CD4-positive, alpha-beta T cell treated with Interferon gamma for 1 hour (primary cell): ENCODE measurements around the gene RUBCN.
"Not testable (repeated sequence)": the region's sequence is repeated elsewhere in the genome, so short reads cannot be mapped to it uniquely, and the experiment has no call there.

Experiments used
- DNase-seq: peaks from one replicate; pipeline ENCODE4 v3.0.0-alpha.2; 2020

The RUBCN gene

DNA sequence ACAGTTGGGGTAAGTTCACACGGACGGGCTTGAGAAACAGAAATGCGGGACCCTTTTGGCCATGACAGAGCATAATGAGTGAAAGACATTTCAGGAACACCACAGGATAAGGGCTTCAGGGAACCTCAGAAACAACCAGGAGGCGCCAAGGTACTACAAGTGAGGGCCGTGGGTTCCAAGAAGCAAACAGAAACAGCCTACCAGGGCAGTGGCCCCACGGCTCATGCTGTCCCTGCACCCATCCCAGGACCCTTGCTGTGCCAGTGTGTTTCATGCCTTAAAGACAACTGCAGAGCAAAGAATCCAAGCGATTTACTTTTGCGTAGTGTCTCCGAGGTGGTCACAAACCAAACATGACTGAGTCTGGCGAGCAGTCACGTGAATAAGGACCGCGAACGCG is 54.0 kb downstream of the RUBCN start:
- no peak for DNase-seq

DNA sequence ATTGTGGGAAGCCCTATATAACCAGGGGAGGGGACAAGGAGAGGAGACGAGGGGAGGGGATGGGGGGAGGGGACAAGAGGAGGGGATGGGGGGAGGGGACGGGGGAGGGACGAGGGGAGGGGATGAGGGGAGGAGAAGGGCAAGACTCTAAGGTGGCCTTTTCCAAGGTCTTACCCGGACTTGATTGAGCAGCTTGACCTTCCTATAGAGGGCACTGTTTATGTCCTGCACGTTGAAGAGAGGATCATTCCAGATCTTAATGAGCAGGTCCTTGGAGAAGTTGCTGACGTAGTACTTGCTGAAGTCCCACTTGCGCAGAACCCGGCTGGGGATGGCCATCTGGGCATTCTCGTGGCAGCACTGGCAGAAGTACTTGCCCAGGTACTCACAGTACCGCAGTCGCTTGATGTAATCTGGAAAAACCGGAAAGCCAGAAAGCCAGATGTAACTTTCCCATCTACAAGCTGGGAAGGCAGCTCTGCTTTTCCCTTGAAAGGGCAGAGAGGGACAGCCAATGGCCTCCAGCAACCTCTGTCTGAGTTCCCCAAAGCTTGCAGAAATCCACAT is 55.7 kb downstream of the RUBCN start:
- no peak for DNase-seq

DNA sequence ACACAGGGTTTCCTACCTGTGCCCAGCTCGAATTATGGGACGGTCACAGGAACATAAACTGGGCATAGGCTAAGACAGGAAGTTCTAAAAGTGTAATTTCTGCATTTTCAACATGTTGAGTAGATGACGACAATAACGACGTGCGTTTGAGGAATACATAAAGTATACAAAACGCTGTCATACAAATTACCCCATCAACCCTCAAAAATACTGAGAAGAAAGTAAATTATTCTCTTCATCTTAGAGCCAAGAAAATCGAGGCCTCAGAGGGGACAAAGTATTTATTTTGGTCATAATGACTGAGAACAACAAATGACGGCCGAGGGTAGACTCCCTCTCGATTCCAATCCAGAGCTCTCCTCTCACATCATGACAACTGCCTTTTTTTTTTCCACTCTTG is 60.8 kb downstream of the RUBCN start:
- DNase-seq, result no peak

DNA sequence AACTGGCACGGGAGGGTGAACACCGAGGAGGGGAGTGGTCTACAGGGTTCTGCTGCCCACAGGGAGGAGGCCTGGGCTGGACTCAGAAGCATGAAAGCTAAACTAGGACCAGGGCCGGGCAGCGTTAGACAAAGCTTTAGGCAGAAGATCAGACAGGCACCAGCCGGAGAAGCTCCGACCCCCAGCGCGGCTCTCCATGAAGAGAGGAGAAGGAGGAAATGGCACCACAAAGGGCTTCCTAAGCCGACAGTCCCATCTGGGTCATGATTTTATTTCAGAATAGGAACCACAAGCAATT is 61.2 kb downstream of the RUBCN start:
- DNase-seq, result no peak

DNA sequence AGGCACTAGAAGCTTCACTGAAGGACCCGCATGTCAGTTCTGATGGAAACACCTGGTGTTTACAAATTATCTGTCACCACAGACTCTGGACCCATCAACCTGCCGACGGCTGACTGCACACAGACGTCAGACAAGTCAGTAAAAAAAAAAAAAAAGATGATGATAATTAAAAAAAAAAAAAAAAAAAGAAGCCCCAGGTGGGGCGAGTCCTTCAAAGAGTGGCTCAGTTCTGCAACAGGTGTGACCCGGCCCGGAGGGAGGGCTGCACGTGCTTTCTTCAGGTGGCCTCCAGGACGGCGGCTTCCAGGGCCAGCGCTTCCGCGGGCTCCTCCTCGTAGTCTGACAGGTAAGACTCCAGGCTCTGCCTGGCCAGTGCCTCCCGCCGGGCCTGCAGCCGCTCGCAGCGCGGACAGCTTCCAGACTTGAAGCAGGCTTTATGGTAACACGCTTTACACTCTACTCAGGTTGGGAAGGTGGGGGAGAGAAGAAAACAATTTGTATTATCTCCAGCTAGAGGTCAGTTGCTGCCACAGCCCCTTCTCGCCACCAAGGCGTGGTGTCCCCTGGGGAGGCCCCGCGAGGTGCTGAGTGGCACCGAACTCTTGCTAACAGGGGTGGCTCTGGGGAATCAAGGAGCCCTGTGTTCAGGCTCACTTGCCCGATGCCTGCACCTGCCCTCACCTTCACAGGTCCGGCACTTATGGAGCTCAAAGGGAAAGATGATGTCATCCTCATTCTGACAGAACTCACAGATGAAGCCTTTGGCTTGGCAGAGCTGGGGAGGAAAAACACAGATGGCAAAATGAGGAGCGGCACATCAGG is 61.8 kb downstream of the RUBCN start:
- DNase-seq, result peak; percentile 39

DNA sequence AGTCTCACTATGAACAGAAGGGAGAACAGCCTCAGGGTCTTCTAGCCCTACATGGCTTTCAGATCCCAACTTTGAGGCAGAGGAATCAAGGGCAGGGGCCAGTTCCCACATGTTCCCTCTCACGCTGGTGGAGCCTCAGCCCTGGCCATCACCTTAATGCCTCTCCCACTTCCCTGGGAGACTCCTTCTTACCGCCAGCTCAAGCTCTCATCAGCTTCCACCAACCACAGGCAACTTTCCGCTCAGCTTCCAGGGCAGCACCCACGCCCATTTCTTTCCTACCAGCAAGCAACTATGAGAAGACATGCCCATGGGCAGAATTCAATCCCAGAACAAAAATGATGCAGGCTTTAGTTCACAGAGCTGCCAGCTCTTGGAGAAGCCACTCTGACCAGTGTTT is 63.5 kb downstream of the RUBCN start:
- DNase-seq, result no peak

DNA sequence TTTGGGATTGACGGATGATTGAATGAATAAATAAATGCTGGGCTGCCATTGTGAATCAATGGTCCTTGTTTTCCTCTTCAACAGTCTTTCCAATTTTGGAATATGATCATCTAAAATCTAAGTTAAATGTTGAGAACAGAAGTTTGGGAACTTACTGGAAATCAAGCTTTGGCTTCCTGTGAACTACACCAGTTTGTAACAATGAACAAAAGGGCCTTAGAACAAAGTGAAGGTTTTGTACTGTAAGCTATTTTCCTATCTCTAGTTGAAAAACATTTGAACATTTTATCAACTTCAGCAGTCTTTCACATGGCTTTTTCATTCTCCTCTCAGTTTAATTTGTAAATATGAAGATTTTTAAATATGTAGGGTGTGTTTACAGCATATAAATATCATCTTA is 66.3 kb downstream of the RUBCN start:
- DNase-seq, result no peak

DNA sequence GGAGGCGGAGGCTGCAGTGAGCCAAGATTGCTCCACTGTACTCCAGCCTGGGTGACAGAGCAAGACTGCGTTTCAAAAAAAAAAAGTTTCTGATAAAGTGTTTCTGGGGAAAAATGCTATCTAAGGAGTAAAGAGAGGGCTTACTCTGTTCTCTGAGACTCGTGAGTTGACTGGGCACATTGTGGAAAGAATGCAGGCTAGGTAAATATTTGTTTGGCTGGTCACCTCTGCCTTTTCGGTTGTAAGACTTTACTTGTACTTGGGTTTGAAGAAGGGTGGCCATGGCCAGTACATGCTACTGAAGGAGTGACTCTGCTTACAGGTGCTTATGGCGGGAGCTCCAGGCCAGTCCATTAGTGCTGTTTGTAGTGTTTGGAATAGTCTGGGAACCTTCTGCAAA is 68.7 kb downstream of the RUBCN start:
- DNase-seq, result no peak

DNA sequence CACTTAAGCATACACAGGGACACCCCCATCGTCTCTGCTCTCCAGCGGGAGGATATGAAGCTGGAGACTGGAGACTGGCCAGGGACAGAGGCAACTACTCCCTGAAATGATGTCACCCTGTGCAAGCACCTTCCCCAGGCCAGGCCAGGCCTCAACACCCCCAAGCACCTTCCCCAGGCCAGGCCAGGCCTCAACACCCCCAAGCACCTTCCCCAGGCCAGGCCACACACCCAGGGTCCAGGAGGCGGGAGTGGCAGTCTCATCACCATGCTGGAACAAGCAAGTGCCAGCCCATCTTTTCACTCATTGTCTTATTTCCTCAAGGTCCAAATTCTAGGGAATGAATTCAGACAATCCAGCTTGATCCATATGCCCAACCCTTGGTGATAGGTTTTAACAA is 69.4 kb downstream of the RUBCN start:
- DNase-seq, result not testable (repeated sequence)

DNA sequence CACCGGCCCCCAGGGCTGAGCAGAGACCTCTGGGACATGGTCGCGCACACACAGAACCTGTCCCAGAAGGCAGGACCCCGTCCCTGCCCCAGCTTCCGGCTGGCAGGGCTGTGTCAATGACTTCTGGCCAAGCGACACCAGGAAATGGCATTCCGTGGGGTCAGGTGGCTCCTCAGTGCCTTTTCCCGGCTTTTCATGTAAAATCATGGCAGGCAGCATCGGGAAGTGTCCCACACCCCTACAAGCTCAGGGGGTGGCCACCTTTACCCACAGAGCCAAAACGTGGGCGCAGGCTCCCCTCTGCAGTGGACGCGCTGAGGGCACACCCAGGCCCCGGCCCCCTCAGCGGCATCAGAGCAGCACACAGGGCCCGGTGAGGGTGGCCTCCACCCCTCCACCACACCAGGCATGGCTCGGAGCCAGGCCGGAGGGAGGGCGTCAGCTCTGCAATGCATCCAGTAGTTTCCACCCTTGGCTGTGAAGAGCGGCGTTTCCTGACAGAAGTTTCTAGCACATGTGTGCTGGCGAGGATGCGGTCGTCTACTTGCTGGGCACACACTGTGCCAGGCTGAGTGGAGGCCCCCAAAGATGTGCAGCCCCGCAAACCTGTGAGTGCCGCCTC is 70.4 kb downstream of the RUBCN start:
- not testable (repeated sequence) for DNase-seq

DNA sequence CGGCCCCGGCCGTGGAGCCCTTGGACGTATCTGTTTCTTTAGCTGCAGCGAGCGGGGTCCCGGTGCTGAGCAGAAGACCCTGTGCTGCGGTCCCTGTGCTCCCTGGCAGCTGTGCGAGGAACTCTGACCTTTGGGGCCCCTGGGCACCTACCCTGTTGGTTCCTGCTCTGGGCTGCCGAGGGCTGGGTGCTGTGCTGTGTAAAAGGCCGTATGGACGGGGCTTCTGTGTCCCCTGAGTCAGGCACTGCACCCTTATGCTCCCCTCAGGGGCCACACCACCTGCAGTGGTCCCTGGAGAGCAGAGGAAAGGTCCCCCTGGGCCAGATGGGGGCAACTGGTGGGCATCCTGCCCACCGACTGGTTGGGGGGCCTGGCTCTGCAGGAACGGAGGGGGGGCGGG is 71.2 kb downstream of the RUBCN start:
- DNase-seq, result not testable (repeated sequence)

DNA sequence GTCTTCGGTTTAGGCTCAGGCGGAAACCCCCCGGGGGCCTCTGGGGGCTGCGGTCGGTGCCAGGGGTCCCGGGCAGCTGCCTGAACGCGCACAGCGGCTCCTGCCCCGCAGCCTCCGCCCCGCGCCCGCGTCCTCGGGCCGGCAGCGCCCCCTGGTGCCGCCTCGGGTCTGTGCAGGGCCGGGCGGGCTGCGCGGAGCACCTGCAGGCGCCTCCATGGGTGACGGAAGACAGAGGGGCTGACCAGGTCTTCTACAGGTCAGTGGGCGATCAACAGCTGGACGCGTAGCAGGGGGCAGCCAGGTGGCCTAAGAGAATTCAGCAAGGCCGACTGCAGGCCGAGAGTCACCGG is 71.6 kb downstream of the RUBCN start:
- DNase-seq, result not testable (repeated sequence)

DNA sequence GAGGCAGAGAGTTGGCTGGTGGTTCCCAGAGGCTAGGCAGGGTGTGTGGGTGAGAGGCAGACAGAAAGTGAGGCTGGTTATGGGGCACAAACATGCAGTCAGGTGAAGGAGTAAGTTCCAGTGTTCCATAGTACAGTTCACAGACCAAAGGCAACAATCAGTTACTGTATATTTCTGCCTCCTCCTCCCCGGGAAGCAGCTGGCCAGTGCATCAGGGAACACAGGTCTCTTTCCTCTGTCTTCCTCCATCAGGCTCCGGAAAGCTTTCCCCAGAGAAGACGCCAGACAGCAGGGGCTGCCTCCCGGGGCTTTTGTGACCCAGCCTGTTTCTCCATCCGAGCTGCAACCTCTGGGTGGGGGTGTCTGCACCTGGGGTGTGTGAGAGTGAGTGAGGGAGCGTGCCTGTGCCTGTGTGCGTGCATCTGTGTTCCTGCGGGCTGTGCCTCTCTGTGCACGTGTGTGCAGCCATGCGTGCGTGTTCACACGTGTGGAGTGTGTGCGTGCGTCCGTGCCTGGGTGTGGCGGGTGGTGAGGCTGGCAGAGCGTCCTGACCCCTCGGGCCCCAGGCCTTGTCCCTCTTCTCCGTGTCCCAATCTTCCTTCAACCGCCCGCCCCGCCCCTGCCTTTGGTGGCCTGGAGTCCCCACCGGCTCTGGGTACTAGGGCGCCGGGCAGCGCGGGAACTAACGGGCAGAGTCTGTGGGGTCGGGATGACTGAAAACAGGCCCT is 72.1 kb downstream of the RUBCN start:
- peak; percentile 19 for DNase-seq

DNA sequence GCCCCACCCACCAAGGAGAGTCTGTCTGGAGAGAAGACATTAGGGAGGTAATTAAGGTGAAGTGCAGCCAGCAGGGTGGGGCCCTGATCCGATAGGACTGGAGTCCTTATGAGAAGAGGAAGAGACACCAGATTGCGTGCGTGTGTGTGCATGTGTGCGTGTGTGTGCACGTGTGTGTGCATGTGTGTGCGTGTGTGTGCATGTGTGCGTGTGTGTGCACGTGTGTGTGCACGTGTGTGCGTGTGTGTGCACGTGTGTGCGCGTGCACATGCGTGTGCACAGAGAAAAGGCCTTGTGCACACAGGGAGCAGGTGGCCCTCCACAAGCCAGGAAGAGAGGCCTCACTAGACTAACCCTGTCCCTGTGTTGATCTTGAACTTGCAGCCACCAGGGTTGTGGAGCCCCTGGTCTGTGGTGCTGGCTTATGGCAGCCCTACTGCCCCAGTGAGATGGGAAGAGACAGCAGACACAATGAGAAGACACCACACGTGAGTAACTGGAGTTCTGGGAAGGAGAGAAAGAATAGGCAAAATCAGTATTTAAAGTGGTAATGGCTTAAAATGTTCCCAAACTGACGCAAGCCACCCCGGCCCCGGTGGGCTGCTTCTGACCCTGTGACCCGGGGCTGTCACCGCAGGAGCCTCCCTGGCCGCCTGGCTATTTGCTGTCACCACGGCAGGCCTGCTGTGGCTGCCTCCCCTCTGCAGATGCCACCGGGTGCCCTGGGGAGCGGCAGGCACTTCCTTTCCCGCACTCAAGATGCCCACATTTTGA is 73.2 kb downstream of the RUBCN start:
- DNase-seq, result not testable (repeated sequence)

DNA sequence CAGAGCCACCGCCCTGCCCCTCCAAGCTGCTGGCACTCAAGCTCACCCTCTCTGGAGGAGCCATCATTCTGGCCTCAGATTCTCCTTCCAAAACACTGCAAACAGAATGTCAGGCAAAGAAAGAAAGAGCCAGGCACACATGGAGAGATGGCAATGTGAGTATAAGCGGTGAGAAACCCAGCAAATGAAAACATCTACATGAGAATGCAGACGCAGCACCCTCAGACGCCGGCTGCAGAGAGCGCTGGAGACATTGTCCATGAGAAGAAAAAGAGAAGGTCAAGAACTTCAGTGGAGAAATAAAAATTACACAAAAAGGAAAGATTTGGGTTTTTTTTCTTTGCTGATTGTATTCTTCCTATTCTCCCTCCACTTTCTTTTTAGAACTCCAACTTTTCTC is 74.4 kb downstream of the RUBCN start:
- not testable (repeated sequence) for DNase-seq

DNA sequence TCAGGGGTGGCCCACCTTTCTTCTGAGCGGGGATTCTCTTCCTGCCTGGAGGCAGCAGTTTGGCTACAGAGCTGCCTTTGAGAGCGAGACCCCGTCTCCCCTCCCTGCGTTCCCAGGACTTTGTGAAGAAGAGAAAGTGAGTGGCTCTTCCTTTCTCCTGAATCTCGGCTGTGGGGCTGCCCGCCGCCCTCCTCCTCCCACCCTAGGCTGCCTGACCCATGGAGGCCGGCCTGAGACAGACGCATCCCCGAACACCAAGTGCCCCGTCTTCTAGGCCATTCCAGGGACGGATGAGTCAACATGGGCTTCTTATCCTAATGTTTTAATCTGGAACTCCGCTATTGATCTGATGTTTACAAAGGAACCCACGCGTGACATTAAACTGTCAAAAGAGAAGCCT is 74.8 kb downstream of the RUBCN start:
- DNase-seq, result not testable (repeated sequence)

DNA sequence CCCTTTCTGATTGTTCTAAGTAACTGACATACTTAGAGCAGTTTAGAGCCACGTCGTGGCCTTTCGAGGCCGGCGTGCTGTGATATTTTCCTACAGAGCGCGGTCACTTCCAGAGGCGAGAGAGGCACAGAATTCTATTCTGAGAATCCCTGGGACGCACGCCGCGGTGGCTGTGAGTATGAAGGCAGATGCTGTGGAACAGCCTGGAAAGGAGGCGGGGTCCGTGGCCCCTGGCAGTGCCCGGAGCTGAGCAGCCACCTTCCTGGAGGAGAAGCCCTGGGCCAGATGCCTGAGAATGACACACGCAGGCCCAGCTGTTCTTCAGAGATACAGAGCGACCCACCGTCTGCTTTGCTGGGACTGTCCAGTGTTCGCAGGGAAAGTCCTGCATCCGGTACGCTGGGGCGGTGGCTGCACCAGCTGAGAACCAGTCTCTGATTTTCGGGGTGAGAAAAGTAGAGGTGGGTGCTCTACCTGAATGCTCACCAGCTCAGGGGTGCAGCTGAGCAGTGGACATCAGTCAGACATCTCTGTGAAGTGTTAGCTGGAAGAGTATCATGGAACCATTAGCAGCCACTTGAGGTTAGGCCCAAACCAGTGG is 75.4 kb downstream of the RUBCN start:
- not testable (repeated sequence) for DNase-seq

DNA sequence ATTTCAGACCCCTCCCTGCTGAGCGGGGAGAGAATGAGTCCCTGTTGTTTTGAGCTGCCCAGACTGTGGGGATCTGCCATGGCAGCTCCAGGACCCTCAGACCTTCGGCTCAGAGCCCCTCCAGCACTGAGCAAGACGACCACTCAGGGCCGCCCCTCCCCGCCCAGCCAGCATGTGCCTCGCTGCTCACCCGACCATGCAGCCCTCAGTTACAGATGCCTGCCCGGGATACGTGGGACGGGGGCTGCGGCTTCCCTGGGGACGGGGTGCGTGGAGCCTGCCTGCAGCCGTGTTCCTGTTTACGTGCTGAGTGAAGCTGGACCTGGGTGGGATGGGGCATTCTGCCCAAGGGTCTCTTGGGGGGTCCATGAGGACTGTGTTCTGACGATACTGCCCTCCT is 77.0 kb downstream of the RUBCN start:
- DNase-seq, result not testable (repeated sequence)

DNA sequence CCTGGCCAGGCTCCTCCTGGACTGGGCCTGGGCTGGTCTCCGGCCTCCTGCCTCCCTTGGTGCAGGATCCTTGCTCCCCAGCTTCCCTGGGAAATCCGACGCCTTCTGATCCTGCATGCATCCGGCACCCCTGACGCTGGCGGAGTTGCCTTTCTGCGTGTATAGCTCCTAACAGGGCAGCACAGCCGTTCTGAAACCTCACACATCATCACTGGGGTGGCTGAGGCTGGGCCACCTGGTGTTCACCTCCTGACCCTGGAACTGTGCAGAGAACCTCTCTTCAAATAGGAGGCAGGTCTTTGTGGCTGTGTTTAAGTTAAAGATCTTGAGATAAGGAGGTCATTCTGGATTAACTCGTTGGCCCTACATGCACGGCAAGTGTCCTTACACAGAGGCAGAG is 77.6 kb downstream of the RUBCN start:
- not testable (repeated sequence) for DNase-seq

DNA sequence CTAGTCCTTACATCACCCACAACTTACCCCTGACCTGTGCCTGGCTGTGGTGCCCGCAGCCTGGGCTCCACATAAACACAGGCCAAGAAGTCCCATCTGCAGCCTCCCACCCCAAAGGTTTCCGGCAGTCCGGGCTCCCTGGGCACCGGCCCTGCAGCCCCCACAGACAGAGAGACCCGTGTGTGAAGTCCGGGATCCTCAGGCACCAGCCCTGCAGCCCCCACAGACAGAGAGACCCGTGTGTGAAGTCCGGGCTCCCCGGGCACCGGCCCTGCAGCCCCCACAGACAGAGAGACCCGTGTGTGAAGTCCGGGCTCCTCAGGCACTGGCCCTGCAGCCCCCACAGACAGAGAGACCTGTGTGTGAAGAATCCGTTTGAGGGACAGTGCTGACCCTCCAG is 78.0 kb downstream of the RUBCN start:
- not testable (repeated sequence) for DNase-seq

DNA sequence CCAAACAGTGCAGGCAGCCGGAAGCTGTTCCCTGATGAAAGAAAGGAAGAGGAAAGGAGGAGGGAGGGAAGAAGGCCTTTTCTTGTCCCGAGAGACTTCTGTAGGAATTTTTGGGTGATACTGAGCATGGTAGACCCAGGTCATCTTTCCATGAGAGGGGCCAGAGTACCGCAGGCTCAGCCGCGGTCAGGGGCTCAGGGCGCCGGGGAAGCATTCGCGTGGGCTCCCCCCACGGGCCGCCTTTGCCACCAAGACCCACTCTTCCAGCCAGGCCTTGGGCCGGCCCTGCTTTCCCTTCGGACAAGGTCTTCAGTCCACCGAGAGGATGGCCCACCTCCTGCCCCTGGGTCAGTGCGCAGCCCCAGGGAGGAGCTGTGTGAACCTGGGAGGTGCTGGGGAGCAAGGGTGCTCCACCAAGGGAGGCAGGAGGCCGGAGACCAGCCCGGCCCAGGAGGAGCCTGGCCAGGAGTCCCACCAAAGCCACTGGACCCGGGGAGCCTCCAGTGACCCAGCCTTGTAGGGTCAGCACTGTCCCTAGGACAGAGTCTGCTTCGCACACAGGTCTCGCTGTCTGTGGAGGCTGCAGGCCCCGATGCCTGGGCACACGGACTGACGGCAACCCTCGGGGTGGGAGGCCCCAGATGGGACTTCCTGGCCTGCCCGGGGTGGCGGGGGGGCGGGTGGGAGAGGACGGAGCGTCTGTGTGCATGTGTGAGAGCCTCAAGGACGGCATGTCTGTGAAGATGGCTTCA is 79.0 kb downstream of the RUBCN start:
- not testable (repeated sequence) for DNase-seq

DNA sequence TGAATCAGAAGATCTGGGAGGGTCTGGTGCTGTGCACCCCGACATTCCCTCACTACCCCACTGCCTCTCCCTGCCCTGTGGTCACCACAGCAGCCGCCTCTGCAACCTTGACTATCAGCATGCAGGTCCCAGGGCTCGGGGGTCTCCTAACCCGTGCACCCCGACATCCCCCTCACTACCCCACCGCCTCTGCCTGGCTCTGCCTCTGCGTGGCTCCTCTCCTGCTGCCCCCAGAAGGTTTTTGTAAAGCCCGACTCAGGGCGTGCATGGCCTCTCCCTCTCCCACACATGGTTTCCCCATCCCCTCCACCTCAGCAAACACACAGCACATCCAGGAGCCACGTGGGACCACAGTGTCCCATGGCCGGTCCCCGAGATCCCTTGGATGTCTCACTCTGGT is 79.7 kb downstream of the RUBCN start:
- not testable (repeated sequence) for DNase-seq
